B cell (primary cell): ENCODE measurements around the gene MSX1.

Source experiments
- CTCF ChIP-seq: fragments of 200-600 bp; IDR thresholded peaks from one replicate; pipeline ENCODE4 v1.8.0; 2022; ENCODE audit warnings: antibody characterized with exemption, mild to moderate bottlenecking
- EZH2 ChIP-seq: IDR thresholded peaks from 2 replicates; pipeline ENCODE4 v1.6.1; 2012; ENCODE audit warnings: borderline replicate concordance, low read depth, mild to moderate bottlenecking, moderate library complexity, low read length; ENCODE audit not compliant: insufficient read depth, poor library complexity, severe bottlenecking

- no peak for TF ChIP-seq CTCF
- TF ChIP-seq EZH2, result no peak
These were observed 23.4 kb upstream of the MSX1 start for GRCh38 chr4:4836044-4836443.
